ENCODE measurements around the gene NUP210. TPM values are rescaled to one million over a fixed set of nuclear protein-coding genes. Genes with fewer than 3 reads are reported as not detected.

The NUP210 gene
- total and polyA plus RNA-seq, 2 donors (not counting 3 experiments of a cell fraction or from before 2014, with no cell fraction given), result 0.14 to 0.84 TPM

- H3K27me3 ChIP-seq (ENCODE audit: control insufficient read depth in 2 of 2, insufficient read depth in 2 of 2, low read length in 2 of 2), result no peaks in the 10 kb centered on the region
- no TSS peak for BruUV-seq (replicated peaks)
- H3K4me3 ChIP-seq (replicated peaks in 1 of 3; ENCODE audit: insufficient read depth in 1 of 3, low read depth in 1 of 3, low read length in 3 of 3), result no peak overlapping the region
- H3K9me1 ChIP-seq (replicated peaks; ENCODE audit: control insufficient read depth, extremely low read depth, insufficient read depth, low read length), result no peaks in the 10 kb centered on the region
- intact Hi-C loops (cut with micrococcal nuclease), result no loop called here
- no peak overlapping the region for H3K9ac ChIP-seq (replicated peaks; ENCODE audit: extremely low read depth, insufficient read depth, low read length)
- no peak overlapping the region for H3K27ac ChIP-seq (ENCODE audit: insufficient read depth, low read depth, low read length)
- CTCF ChIA-PET, result no interaction called here
- H2AFZ ChIP-seq (ENCODE audit: low read depth, low read length), result no peak overlapping the region
- no peak for DNase-seq (ENCODE audit: low read depth, low spot score)
- no peaks in the 10 kb centered on the region for H3K9me3 ChIP-seq (replicated peaks; ENCODE audit: control insufficient read depth, insufficient read depth, low read length)
- H4K20me1 ChIP-seq (replicated peaks; ENCODE audit: control insufficient read depth, extremely low read depth, insufficient read depth, low read length), result no peaks in the 10 kb centered on the region
- no peaks in the 10 kb centered on the region for H3K4me1 ChIP-seq (ENCODE audit: control insufficient read depth, extremely low read depth, insufficient read depth, low read length)
- dilution Hi-C loops (cut with MboI; ENCODE audit: extremely low pct_ligation_motif_present, low sequenced_read_pairs), result no loop called here
- no peaks in the 10 kb centered on the region for H3K36me3 ChIP-seq (ENCODE audit: control insufficient read depth in 2 of 2, extremely low read depth in 1 of 2, insufficient read depth in 2 of 2, low read length in 2 of 2)
- no peak for TF ChIP-seq JUN (IDR thresholded peaks at IDR 0.05; ENCODE audit: borderline replicate concordance, insufficient read depth, insufficient read length, low read depth)
- no peak for TF ChIP-seq GATA2 (IDR thresholded peaks at IDR 0.05; ENCODE audit: insufficient read depth, insufficient read length, low read depth, low read length)
- TF ChIP-seq MAX (IDR thresholded peaks at IDR 0.05; ENCODE audit: insufficient read depth, insufficient read length), result no peak
- TF ChIP-seq POLR2A (IDR thresholded peaks at IDR 0.05; ENCODE audit: low read depth, low read length), result no peak
- TF ChIP-seq CTCF (IDR thresholded peaks at IDR 0.05; ENCODE audit: extremely low read depth in 1 of 2, insufficient read depth in 1 of 2, low read depth in 1 of 2, low read length in 2 of 2), result no peak
- TF ChIP-seq MYC (IDR thresholded peaks at IDR 0.05; ENCODE audit: low read depth, low read length), result no peak
- no peak for TF ChIP-seq EZH2 (IDR thresholded peaks at IDR 0.05; ENCODE audit: borderline replicate concordance, low read depth, low read length, severe bottlenecking)
- TF ChIP-seq FOS (IDR thresholded peaks at IDR 0.05; ENCODE audit: borderline replicate concordance, insufficient read depth, low read length), result no peak
- TF ChIP-seq POLR2AphosphoS5 (IDR thresholded peaks at IDR 0.05; ENCODE audit: insufficient read depth, low read depth, low read length), result no peak
- H3K79me2 ChIP-seq (ENCODE audit: control insufficient read depth, insufficient read depth, low read length), result no peaks in the 10 kb centered on the region
- no peak for FAIRE-seq
- POLR2A ChIA-PET, result no interaction called here
- H3K4me2 ChIP-seq (ENCODE audit: insufficient read depth, low read length), result no peak overlapping the region
Measured at GRCh38 chr3:13373975-13374586, 46.0 kb downstream of the NUP210 start.

Measured in endothelial cell of umbilical vein (primary cell).